ENCODE data around the gene EZR. TPM values are rescaled to one million over a fixed set of nuclear protein-coding genes. Genes with fewer than 3 reads are reported as not detected.

Gene EZR
- total and polyA plus RNA-seq, 9 of the 15 experiments (the other 6 are each of a cell fraction or from before 2014, with no cell fraction given), result 36.5 to 162 (median 104) TPM

DNA sequence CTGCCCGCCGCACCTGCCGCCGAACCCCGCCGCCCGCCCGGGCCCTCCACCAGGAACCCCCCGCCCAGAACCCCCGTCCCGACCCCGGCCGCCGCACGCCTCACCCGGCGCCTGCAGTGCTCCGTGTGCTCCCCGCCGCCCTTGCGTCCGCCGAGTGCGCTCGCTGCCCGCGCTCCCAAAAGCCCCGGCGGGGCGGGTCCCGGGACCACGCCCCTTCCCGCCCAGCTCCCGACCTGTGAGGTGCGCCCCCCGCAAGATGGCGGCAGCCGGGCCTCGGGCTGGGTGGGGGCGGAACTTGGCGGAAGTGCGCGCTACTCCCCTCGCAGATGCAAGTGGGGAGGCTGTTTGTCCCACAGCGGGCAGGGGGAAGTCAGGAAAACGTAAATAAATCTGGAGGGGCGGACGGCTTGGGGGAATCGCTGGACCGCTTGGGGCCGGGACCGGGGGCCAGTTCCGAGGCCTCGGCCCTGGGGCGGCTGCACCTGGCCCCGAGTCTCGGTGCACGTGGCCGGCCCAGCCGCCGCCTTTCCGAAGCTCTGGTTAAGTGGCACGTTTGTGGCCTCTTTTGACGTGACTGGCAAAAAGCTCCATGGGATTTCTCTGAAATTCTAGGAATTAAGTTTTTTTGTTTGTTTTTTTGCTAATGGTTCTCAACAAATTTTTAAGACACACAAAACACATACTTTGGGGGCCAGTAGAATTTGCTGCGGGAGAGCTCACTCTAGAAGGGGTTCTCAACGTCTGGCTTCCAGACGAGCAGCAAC is at the start of gene EZR (continued):
- TF ChIP-seq, protein P1, sequence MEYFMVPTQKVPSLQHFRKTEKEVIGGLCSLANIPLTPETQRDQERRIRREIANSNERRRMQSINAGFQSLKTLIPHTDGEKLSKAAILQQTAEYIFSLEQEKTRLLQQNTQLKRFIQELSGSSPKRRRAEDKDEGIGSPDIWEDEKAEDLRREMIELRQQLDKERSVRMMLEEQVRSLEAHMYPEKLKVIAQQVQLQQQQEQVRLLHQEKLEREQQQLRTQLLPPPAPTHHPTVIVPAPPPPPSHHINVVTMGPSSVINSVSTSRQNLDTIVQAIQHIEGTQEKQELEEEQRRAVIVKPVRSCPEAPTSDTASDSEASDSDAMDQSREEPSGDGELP (CRISPR knock-in tag; IDR thresholded peaks at IDR 0.05; ENCODE audit: borderline replicate concordance), result peak; percentile 92
- TF ChIP-seq, protein P2, sequence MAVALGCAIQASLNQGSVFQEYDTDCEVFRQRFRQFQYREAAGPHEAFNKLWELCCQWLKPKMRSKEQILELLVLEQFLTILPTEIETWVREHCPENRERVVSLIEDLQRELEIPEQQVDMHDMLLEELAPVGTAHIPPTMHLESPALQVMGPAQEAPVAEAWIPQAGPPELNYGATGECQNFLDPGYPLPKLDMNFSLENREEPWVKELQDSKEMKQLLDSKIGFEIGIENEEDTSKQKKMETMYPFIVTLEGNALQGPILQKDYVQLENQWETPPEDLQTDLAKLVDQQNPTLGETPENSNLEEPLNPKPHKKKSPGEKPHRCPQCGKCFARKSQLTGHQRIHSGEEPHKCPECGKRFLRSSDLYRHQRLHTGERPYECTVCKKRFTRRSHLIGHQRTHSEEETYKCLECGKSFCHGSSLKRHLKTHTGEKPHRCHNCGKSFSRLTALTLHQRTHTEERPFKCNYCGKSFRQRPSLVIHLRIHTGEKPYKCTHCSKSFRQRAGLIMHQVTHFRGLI (CRISPR knock-in tag; IDR thresholded peaks at IDR 0.05), result 0 out of 2 replicates have a peak, but pooled peaks have one; percentile 55
- peak; percentile 5 for TF ChIP-seq NFE2 (IDR thresholded peaks at IDR 0.05; ENCODE audit: low read depth)
- no peak for TF ChIP-seq NR2C1 (IDR thresholded peaks at IDR 0.05)
- TF ChIP-seq NR2C1 (tag; IDR thresholded peaks at IDR 0.05), result peak; percentile 47; the same call in 1 of the 2 replicates
- TF ChIP-seq RBM15 (IDR thresholded peaks at IDR 0.05; ENCODE audit: insufficient read depth, low read length), result no peak
- TF ChIP-seq RFX7 (CRISPR knock-in tag; IDR thresholded peaks at IDR 0.05), result no peak
- no peak for TF ChIP-seq POLR2AphosphoS2 (IDR thresholded peaks at IDR 0.05; ENCODE audit: low read length)
- no peak for TF ChIP-seq TEAD4 (IDR thresholded peaks at IDR 0.05; ENCODE audit: low read length)
- TF ChIP-seq TEAD4 (CRISPR knock-in tag; IDR thresholded peaks at IDR 0.05; ENCODE audit: borderline replicate concordance), result peak; percentile 94
- TF ChIP-seq CBX3 (IDR thresholded peaks at IDR 0.05; ENCODE audit: borderline replicate concordance in 1 of 2, low read length in 2 of 2), result peak in 1 of 2 experiments; percentile 66; a peak in 1 of 3 replicates
- TF ChIP-seq TGIF2 (CRISPR knock-in tag; IDR thresholded peaks at IDR 0.05), result 0 out of 2 replicates have a peak, but pooled peaks have one; percentile 24
- TF ChIP-seq ZC3H11A (IDR thresholded peaks at IDR 0.05; ENCODE audit: low read depth, low read length), result no peak
- TF ChIP-seq, protein P3, sequence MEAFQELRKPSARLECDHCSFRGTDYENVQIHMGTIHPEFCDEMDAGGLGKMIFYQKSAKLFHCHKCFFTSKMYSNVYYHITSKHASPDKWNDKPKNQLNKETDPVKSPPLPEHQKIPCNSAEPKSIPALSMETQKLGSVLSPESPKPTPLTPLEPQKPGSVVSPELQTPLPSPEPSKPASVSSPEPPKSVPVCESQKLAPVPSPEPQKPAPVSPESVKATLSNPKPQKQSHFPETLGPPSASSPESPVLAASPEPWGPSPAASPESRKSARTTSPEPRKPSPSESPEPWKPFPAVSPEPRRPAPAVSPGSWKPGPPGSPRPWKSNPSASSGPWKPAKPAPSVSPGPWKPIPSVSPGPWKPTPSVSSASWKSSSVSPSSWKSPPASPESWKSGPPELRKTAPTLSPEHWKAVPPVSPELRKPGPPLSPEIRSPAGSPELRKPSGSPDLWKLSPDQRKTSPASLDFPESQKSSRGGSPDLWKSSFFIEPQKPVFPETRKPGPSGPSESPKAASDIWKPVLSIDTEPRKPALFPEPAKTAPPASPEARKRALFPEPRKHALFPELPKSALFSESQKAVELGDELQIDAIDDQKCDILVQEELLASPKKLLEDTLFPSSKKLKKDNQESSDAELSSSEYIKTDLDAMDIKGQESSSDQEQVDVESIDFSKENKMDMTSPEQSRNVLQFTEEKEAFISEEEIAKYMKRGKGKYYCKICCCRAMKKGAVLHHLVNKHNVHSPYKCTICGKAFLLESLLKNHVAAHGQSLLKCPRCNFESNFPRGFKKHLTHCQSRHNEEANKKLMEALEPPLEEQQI (IDR thresholded peaks at IDR 0.05), result peak; percentile 53; the same call in 1 of the 2 replicates
- TF ChIP-seq CCNT2 (IDR thresholded peaks at IDR 0.05; ENCODE audit: borderline replicate concordance, extremely low read depth, insufficient read length, low read depth, low read length), result peak; percentile 95
- TF ChIP-seq KDM4B (IDR thresholded peaks at IDR 0.05; ENCODE audit: borderline replicate concordance in 2 of 2, low read depth in 1 of 2), result peak in 1 of 2 experiments; percentile 80; a peak in 1 of 4 replicates
- TF ChIP-seq PRMT5 (CRISPR knock-in tag; IDR thresholded peaks at IDR 0.05), result peak; percentile 92
- peak; percentile 77 for TF ChIP-seq POLR2A (conservative IDR thresholded peaks at IDR 0.05)
- peak; percentile 73 for TF ChIP-seq ETV1 (tag; conservative IDR thresholded peaks at IDR 0.05; ENCODE audit: low read depth)
- peak; percentile 81; the same call in 1 of the 2 replicates for TF ChIP-seq ETV5 (CRISPR knock-in tag; IDR thresholded peaks at IDR 0.05; ENCODE audit: low read depth)
- TF ChIP-seq HNRNPK (IDR thresholded peaks at IDR 0.05; ENCODE audit: low read depth, low read length, poor library complexity, severe bottlenecking), result peak; percentile 20
